Adrenal gland (tissue), 5 donors: ENCODE data around the gene ARHGEF18.

Experiments
- CTCF ChIP-seq, 6 experiments: fragments of 450-650 bp in 4 of 6; fragments of 200-600 bp in 2 of 6; sonication (generic) in 1 of 6; IDR thresholded peaks; 1 replicate in 5 of 6; 2 replicates in 1 of 6; pipeline versions ENCODE4 v1.5.1 to v1.8.0; 2016 to 2021; ENCODE audit warnings: antibody characterized with exemption in 6 of 6, mild to moderate bottlenecking in 2 of 6, moderate library complexity in 1 of 6
- POLR2A ChIP-seq, 2 donors: fragments of 450-650 bp; IDR thresholded peaks; one replicate each; pipeline ENCODE4 v1.6.1; 2017; ENCODE audit warnings: antibody characterized with exemption in 2 of 2, mild to moderate bottlenecking in 2 of 2, moderate library complexity in 1 of 2
- donor health status: DM: no; HTN: no; CAD: no.

- no peak for TF ChIP-seq POLR2A (IDR thresholded peaks at IDR 0.05)
- TF ChIP-seq CTCF (IDR thresholded peaks at IDR 0.05): peak; percentile 96 to 98 (median 98)
Observed at GRCh38 chr19:7340959-7341837, 7.5 kb upstream of the ARHGEF18 start.
